Fibroblast of lung (primary cell): ENCODE results near the gene HSPA9.

Experiments
- EZH2 ChIP-seq: IDR thresholded peaks from 2 replicates; pipeline ENCODE4 v1.5.1; 2012; ENCODE audit warnings: low read length, control low read depth, mild to moderate bottlenecking; ENCODE audit errors: missing control alignments
- TF ChIP-seq, protein P1 (sequence below), 2 donors: IDR thresholded peaks in 1 of 2; conservative IDR thresholded peaks in 1 of 2; 1 replicate in 1 of 2; 2 replicates in 1 of 2; pipeline ENCODE4 v1.5.1; 2011 to 2012; ENCODE audit warnings: low read length in 2 of 2, control low read depth in 1 of 2, inconsistent platforms in 1 of 2, low read depth in 1 of 2, mild to moderate bottlenecking in 1 of 2

DNA sequence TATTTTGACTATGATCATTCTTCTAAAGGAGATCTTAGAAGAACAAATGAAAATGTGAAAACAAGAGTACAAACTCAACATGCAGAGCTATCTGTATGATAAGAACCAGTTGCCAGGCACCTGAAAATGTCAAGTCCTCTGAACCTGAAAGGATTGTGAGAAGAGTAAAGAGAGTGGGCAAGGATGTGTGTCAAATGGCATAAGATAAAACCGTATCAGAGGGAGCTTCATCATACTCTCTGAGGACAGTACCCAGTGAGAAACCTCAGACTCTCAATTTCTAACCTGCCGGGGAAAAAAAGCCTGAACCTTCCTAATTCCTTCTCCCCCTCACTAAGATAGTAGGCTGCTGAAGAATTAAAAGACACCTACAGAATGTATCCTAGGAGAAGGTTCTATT lies 39.0 kb downstream of the HSPA9 start:
- TF ChIP-seq EZH2 = no peak
- TF ChIP-seq, protein P1, sequence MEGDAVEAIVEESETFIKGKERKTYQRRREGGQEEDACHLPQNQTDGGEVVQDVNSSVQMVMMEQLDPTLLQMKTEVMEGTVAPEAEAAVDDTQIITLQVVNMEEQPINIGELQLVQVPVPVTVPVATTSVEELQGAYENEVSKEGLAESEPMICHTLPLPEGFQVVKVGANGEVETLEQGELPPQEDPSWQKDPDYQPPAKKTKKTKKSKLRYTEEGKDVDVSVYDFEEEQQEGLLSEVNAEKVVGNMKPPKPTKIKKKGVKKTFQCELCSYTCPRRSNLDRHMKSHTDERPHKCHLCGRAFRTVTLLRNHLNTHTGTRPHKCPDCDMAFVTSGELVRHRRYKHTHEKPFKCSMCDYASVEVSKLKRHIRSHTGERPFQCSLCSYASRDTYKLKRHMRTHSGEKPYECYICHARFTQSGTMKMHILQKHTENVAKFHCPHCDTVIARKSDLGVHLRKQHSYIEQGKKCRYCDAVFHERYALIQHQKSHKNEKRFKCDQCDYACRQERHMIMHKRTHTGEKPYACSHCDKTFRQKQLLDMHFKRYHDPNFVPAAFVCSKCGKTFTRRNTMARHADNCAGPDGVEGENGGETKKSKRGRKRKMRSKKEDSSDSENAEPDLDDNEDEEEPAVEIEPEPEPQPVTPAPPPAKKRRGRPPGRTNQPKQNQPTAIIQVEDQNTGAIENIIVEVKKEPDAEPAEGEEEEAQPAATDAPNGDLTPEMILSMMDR (conservative IDR thresholded peaks at IDR 0.05 in 1 of 2, IDR thresholded peaks at IDR 0.05 in 1 of 2; ENCODE audit: low read depth in 1 of 2, low read length in 2 of 2) = no peak
